ENCODE data around the gene PNPLA6.

Gene PNPLA6

DNA sequence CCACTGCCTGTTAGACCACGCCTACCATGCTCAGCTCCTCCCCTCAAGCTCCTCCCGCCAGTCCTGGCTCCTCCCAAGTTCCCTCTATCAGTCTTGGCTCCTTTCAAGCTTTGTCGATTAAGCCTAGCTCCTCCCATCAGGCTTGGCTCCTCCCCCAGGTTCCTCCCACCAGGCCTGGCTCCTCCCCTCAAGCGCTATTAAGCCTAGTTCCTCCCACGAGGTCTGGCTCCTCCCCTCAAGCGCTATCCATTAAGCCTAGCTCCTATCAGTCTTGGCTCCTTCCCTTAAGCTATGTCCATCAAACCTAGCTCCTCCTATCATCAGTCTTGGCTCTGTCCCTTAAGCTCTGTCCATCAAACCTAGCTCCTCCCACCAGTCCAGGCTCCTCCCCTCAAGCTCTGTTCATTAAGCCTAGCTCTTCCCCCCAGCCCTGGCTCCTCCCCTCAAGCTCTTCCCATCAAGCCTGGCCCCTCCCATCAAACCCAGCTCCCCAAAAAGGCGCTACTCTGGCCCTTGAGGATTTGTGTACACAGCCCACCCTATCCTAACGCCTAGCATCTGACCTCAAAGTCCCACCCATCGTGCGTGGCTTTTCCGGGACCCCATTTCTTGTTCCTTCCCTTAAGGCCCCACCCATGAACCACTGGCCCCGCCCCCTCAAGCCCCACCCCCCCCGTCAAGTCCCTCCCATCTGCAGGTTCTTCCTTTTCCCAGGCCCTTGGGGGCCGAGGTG is 70.1 kb downstream of the PNPLA6 start:
- no peak for DNase-seq

- DNase-seq, result no peak
Observed at GRCh38 chr19:7606289-7606688, 70.8 kb downstream of the PNPLA6 start.

GRCh38 chr19:7607212-7607873 is 71.8 kb downstream of the PNPLA6 start:
- DNase-seq, result no peak

- no peak for DNase-seq
Observed at GRCh38 chr19:7607874-7608560, 72.5 kb downstream of the PNPLA6 start.

DNA sequence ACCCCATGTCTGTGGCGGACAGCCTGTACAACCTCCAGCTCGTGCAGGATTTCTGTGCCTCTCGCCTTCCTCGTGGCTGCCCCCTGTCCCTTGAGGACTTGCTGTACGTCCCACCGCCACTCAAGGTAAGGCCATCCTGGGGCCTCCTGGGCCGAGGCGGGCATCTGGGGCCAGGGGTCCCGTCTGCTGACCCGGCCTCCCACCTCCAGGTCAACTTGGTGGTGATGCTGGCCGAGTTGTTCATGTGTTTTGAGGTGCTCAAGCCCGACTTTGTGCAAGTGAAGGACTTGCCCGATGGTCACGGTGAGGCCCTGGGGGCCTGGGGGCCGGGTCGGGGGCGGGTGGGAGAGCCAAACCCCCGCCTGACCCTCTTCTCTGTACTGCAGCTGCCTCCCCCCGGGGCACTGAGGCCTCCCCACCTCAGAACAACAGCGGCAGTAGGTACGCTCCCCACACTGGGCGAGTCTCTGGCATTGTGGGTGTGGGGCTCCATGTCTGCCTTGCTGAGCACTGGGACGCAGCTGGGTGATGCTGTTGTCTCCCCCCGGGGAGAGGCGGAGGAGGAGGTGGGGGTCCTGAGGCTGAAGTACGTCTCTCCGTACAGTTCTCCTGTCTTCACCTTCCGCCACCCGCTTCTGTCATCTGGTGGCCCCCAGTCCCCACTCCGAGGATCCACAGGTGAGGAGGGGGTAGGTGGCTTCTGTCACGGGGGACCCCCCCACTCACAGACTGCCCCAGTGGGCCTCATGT is 75.1 kb downstream of the PNPLA6 start:
- no peak for DNase-seq
